Umbilical cord (tissue), 2 donors: ENCODE data around the gene ITK. TPM values are rescaled to one million over a fixed set of nuclear protein-coding genes. Genes with fewer than 3 reads are reported as not detected.

Source experiments
- DNase-seq: peaks from one replicate; pipeline ENCODE4 v3.0.0-alpha.2; 2015; ENCODE audit warnings: low spot score
- total RNA-seq: library from RNA; depleted of rRNA; stranded (reverse); fragments of >200 nt; gene quantifications from one replicate; pipeline ENCODE4 v1.2.3, GENCODE V29; 2014; ENCODE audit warnings: low replicate concordance; ENCODE audit not compliant: insufficient read depth

ITK gene
- total RNA-seq, 1 donor from 2014 or later = 14.7 TPM

GRCh38 chr5:157279605-157280239 is 99.1 kb downstream of the ITK start:
- DNase-seq = no peak

DNA sequence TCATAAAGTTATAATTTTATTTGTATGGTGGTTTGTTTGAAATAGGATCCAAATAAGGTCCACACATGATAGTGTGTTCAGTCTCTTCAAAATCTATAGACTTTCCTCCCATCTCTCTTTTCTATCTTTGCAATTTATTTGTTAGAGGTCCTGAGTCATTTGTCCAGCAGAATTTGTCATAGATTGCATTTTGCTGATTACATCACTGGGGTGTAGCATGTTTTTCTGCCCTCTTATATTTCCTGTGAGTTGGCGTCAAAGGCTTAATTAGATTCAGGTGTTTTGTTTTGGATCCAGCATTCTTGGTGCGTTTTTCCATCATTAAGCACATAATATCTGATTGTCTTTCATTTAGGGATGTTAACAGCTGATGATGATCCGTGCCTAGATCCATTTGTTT is 100.3 kb downstream of the ITK start:
- DNase-seq = no peak

DNA sequence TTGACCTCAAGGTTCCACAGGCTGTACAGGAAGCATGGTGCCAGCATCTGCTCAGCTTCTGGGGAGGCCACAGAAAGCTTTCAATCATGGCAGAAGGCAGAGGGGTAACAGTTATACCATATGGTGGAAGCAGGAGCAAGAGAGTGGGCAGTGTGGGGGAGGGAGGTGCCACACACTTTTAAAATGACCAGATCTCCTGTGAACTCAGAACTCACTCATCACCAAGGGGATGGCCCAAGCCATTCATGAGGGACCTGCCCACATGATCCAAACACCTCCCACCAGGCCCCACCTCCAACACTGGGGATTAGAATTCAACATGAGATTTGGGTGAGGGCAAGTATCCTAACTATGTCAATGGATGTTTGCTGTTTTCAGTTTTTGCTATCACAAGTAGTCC is 101.5 kb downstream of the ITK start:
- no peak for DNase-seq

GRCh38 chr5:157283434-157283833 is 102.8 kb downstream of the ITK start:
- no peak for DNase-seq

GRCh38 chr5:157284458-157285212 is 104.0 kb downstream of the ITK start:
- DNase-seq = no peak

GRCh38 chr5:157285310-157286035 is 104.8 kb downstream of the ITK start:
- no peak for DNase-seq

- peak; percentile 21 for DNase-seq
Observed at GRCh38 chr5:157286761-157287211, 106.1 kb downstream of the ITK start.

GRCh38 chr5:157288405-157289163 is 107.9 kb downstream of the ITK start:
- DNase-seq = no peak

DNA sequence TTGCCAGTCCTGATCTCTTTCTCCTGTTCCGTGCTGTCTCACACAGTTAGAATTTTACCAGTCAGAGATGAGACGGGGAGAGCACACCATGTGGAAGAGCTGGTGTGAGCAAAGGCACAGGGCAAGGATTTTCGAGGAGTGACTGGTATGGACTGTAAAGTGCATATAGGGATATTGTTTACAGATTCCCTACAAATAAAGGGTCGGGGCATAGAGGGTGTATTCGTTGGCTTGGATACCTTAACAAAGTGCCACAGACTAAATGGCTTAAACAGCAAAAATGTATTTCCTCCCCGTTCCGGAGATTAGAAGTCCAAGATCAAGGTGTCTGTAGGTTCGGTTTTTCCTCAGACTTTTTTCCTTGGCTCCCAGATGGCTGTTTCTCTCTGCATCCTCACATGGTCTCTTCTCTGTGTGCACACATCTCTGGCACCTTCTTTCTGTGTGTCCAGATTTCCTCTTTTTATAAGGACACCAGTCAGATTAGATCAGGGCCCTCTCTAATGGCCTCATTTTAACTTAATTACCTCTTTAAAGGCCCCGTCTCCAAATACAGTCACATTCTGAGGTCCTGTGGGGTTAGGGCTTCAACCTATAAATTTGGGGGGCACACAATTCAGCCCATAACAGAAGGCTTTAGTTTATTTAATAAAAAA is 108.7 kb downstream of the ITK start:
- no peak for DNase-seq

- peak; percentile 56 for DNase-seq
Observed at GRCh38 chr5:157290156-157290980, 109.7 kb downstream of the ITK start.

DNA sequence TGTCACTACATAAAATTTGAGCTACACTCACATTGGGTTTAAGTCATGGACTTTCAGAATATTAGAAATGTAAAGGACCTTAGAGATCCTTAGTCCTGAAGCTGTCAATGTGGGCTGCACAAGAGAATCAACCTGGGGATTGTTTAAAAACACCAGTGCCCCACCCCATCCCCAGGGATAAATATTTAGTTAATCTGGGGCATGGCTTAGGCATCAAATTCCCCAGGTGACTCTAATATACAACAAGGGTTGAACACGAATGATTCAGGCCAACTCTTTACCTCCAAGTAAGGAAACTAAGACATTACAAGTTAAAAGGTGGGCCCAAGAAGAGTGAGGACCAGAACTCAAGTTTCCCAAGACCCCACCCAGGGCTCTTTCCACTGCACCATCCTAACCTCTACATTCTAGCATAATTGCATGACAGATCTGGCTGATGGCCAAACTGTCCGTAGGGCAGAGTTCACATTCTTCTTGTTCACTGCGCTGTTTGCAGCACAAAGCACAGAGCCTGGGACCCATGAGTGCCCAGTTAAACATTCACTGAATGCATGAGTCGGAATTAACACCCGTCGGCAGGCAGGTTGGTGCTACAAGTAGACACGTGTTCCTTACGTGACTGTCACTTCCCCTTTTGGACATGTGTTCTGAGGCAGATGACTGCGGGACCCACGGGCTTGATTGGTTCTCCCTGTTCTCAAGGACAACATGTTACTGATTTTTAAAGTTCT is 110.5 kb downstream of the ITK start:
- no peak for DNase-seq

- no peak for DNase-seq
Observed at GRCh38 chr5:157292599-157292998, 112.0 kb downstream of the ITK start.

DNA sequence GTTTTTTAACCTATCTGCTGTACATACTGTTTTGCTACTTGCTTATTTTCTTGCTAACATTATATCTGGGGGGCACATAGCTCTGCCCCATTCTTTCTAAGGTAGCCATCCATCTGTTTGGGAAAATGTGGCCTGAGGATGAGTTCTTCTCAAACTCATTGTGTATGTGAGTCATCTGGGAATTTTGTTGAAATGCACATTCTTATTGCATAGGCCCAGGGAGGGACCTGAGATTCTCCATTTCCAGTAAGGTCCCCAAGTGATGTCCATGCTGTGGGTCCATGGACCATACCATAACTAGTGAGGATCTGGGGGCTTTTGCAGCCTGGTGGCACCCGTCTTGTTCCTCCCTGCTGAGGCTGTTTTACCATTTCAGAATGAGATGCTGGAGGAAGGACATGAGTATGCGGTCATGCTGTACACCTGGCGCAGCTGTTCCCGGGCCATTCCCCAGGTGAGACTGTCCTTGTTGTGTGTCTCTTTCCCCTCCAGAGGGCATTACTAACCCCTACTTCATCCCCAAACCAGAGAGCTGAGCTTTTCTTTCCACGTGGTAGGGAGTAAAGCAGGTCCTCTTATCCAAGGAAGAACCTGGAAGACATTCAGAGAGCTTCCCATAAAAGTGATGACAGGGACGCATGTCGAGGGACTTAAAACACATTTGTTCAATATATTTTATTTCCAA is 113.9 kb downstream of the ITK start:
- no peak for DNase-seq

DNA sequence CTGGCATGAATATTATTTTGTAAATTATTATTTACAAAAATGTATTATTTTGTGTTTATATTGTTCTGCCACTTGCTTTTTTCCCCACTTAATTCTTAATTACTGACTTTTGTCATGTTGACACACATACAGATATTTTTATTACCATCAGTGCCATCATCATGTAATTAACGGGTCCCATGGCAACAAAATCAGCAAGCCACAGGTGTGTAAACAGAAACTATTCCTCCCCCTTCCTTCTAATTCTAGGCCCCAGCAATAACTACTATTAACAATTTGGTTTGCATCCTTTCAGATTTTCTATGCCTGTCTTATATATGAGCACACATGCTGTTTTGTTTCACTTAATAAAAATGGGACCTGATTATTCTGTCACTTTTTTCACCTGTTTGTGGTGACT is 114.6 kb downstream of the ITK start:
- no peak for DNase-seq

DNA sequence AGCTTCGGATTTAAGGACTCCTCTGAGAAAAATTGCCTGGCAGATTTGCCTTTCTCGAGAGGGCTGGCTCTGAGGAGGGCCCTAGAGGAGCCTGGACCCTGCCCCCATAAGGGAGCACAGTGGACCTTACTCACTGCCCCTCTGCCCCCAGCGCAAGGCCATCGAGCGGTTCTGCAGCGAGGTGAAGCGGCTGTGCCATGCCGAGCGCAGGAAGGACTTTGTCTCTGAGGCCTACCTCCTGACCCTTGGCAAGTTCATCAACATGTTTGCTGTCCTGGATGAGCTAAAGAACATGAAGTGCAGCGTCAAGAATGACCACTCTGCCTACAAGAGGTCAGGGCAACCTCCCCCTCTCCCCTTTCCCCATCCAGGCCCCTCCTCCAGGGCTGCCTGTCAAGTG is 119.9 kb downstream of the ITK start:
- no peak for DNase-seq

DNA sequence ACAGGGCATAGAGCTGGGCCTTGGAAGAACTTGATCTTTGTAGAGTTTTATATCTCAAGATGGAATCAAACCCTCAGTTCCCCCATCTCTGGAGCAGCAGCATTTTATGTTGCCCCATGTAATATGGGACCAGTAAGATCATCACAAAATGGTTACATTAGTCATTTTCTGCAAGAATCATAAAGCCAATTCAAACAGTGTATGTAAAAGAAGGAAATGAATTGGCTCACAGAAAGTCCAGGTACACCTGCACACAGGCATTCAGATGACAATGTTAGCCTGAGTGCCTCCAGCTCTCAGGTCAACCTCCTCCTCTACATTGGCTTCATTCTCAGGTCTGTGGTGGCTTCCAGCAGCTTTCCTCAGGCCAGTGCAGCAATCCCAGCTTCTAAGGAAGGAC is 120.4 kb downstream of the ITK start:
- DNase-seq = no peak

DNA sequence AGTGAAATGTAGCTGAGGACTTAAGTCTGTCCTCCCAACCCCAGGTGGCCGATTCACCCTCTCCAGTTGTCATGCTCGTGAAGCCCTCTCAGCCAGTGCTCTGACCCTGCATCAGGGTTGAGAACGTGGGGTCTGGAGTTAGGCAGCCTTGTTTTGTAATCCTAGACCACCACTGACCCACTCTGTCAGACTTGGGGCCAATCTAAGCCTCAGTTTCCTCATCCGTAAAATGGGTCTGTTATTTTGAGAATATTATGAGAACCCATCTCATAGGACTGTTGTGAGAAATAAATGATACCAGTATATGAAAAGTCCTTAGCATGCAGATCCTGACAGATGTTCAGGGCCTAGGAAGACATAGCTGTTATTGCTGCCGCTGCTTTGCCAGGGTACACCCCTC is 122.4 kb downstream of the ITK start:
- DNase-seq = no peak

DNA sequence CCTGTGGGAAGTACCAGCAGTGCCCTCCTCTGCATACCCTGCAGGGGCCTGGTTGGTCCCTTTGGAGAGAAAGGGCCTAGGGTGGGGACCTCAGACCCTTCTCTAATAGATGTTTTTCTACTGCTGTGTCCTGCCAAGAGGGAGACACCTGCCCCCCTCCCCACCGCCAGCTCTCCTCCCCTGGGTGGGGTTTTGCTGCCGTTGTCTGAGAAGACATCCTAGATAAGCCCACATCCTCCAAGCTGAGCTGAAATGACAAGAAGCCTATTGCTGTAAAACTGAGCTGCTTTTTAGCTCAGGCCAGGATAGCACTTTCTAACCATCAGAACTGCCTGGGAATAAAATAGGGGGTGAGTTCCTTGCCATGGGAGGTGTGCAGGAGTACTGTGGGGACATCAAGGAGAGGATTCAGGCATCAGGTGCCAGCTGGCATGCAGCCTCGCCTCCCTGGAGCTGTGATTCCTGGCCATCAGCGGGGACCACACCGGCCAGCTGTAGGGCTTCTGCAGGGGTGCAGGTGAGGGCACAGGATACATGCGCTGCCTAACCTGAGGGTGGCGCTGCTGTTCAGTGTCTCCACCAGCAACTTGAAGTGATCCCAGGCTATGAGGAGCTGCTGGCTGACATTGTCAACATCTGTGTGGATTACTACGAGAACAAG is 123.2 kb downstream of the ITK start:
- no peak for DNase-seq
